CD4-positive, alpha-beta T cell (primary cell): Measurements from ENCODE around the gene POU2F3. TPM values are rescaled to one million over a fixed set of nuclear protein-coding genes. Genes with fewer than 3 reads are reported as not detected.

Experiments used
- ATAC-seq: fragments of 200-7000 bp; cut with Tn5 transposase; one replicate; pipeline ENCODE4 v1.10.0; 2022; ENCODE audit warnings: mild to moderate bottlenecking; ENCODE audit not compliant: poor library complexity
- CTCF ChIA-PET: fragments of 350-600 bp; sonication (Branson Sonifier 250); formaldehyde crosslinking; loops from one replicate; lab custom pipeline; 2021; ENCODE audit warnings: antibody characterized with exemption, inconsistent platforms; lab: Charles Lee
- POLR2A ChIA-PET: fragments of 350-600 bp; sonication (Branson Sonifier 250); formaldehyde crosslinking; loops from one replicate; lab custom pipeline; 2021; ENCODE audit warnings: antibody characterized with exemption, inconsistent platforms; lab: Charles Lee
- DNase-seq, 14 experiments: peaks; one replicate each; pipeline ENCODE4 v3.0.0-alpha.2; 2013 to 2020; ENCODE audit warnings: mixed read lengths in 2 of 14
- H3K27ac ChIP-seq, 2 donors: one replicate each; pipeline versions ENCODE4 v1.5.1 to v1.7.0; 2013; ENCODE audit warnings: low read length in 2 of 2, low read depth in 1 of 2, mild to moderate bottlenecking in 1 of 2
- H3K27me3 ChIP-seq, 2 experiments: 1 replicate in 1 of 2; 2 replicates in 1 of 2; pipeline versions ENCODE4 v1.6.1 to v1.7.0; 2013; ENCODE audit warnings: low read length in 2 of 2, control low read depth in 1 of 2, mild to moderate bottlenecking in 1 of 2, moderate library complexity in 1 of 2; ENCODE audit not compliant: insufficient read depth in 2 of 2, control insufficient read depth in 1 of 2
- H3K36me3 ChIP-seq: one replicate; pipeline ENCODE4 v1.6.1; 2013; ENCODE audit warnings: low read length, control low read depth; ENCODE audit not compliant: insufficient read depth
- H3K4me1 ChIP-seq: one replicate; pipeline ENCODE4 v1.6.1; 2013; ENCODE audit warnings: low read length, control low read depth; ENCODE audit not compliant: insufficient read depth
- H3K4me3 ChIP-seq: one replicate; pipeline ENCODE4 v1.5.1; 2013; ENCODE audit warnings: mild to moderate bottlenecking, low read length, moderate library complexity
- H3K9me3 ChIP-seq, 2 experiments: 1 replicate in 1 of 2; 2 replicates in 1 of 2; pipeline versions ENCODE4 v1.6.1 to v1.7.0; 2013; ENCODE audit warnings: low read length in 2 of 2, mild to moderate bottlenecking in 2 of 2, control low read depth in 1 of 2, moderate library complexity in 1 of 2; ENCODE audit not compliant: control insufficient read depth in 1 of 2, insufficient read depth in 1 of 2
- H3K27ac Mint-ChIP-seq: one replicate; pipeline ENCODE4 v1.8.0; 2020; ENCODE audit warnings: mixed read lengths
- H3K27me3 Mint-ChIP-seq: one replicate; pipeline ENCODE4 v1.8.0; 2021; ENCODE audit warnings: mixed read lengths
- H3K36me3 Mint-ChIP-seq: one replicate; pipeline ENCODE4 v1.8.0; 2021; ENCODE audit warnings: low read depth, mixed read lengths
- H3K4me1 Mint-ChIP-seq: one replicate; pipeline ENCODE4 v1.8.0; 2021; ENCODE audit warnings: low read depth, mixed read lengths
- H3K4me3 Mint-ChIP-seq: one replicate; pipeline ENCODE4 v1.8.0; 2020; ENCODE audit warnings: mild to moderate bottlenecking, mixed read lengths
- H3K9me3 Mint-ChIP-seq: one replicate; pipeline ENCODE4 v1.8.0; 2020; ENCODE audit warnings: mixed read lengths
- CTCF ChIP-seq: fragments of 200-600 bp; IDR thresholded peaks from one replicate; pipeline ENCODE4 v1.8.0; 2022; ENCODE audit warnings: antibody characterized with exemption, mild to moderate bottlenecking
- intact Hi-C, 2 experiments: fragments of 100-400 bp; cut with DNase I in 1 of 2; cut with micrococcal nuclease in 1 of 2; formaldehyde crosslinking; loops; one replicate each; pipeline versions ENCODE4 v1.15.1 to v1.9.0; 2023 to 2025; cut with DNase I, micrococcal nuclease
- total RNA-seq, 174 experiments: library from RNA in 2 of 174; stranded (reverse) in 2 of 174; gene quantifications; one replicate each; pipeline ENCODE4 v1.2.3 and lab custom pipeline; 2021 to 2026

Gene POU2F3
- total RNA-seq, 2 experiments from 2014 or later = not detected

- POLR2A ChIA-PET = no interaction called here
- Histone ChIP-seq H3K9me3 (no peaks in the 10 kb centered on the region), H3K36me3 (no peaks in the 10 kb centered on the region), H3K27me3 (peaks cover 22 to 56% of the 10 kb centered on the region in 2 experiments), H3K4me3 (no peak overlapping the region), H3K27ac (no peak overlapping the region), H3K4me1 (no peaks in the 10 kb centered on the region)
- ATAC-seq (no peak), DNase-seq (no peak)
- intact Hi-C loops = no loop called here
- peaks cover 5% of the 10 kb centered on the region for H3K4me1 Mint-ChIP-seq
- H3K36me3 Mint-ChIP-seq = no peaks in the 10 kb centered on the region
- no peak for TF ChIP-seq CTCF
- H3K9me3 Mint-ChIP-seq = no peaks in the 10 kb centered on the region
- H3K27ac Mint-ChIP-seq = no peak overlapping the region
- peaks cover 76% of the 10 kb centered on the region for H3K27me3 Mint-ChIP-seq
- no peak overlapping the region for H3K4me3 Mint-ChIP-seq
- CTCF ChIA-PET = interaction anchor here (1.0 kb wide), 1 partner anchor 22 kb away, joined by 3 read pairs; no protein-coding TSS in a partner anchor
These were observed 110.7 kb downstream of the POU2F3 start for GRCh38 chr11:120350637-120351036.

- H3K4me3 Mint-ChIP-seq = no peak overlapping the region
- peaks cover 22 to 38% of the 10 kb centered on the region in 2 experiments for H3K27me3 ChIP-seq
- ChIA-PET POLR2A (no interaction called here), CTCF (no interaction called here)
- ATAC-seq = no peak
- no peak for DNase-seq
- H3K4me1 ChIP-seq = no peaks in the 10 kb centered on the region
- no peak overlapping the region for H3K4me3 ChIP-seq
- H3K27ac ChIP-seq = no peak overlapping the region
- no peaks in the 10 kb centered on the region for H3K36me3 ChIP-seq
- peaks cover 73% of the 10 kb centered on the region for H3K27me3 Mint-ChIP-seq
- H3K9me3 Mint-ChIP-seq = no peaks in the 10 kb centered on the region
- no peak overlapping the region for H3K27ac Mint-ChIP-seq
- intact Hi-C loops = no loop called here
- no peaks in the 10 kb centered on the region for H3K9me3 ChIP-seq
- TF ChIP-seq CTCF = no peak
- H3K4me1 Mint-ChIP-seq = no peaks in the 10 kb centered on the region
- no peaks in the 10 kb centered on the region for H3K36me3 Mint-ChIP-seq
These were observed 112.5 kb downstream of the POU2F3 start for GRCh38 chr11:120352405-120352804.

- Histone ChIP-seq H3K27ac (no peak overlapping the region), H3K9me3 (no peaks in the 10 kb centered on the region), H3K27me3 (peaks cover 22 to 25% of the 10 kb centered on the region in 2 experiments), H3K4me3 (no peak overlapping the region), H3K4me1 (no peaks in the 10 kb centered on the region), H3K36me3 (no peaks in the 10 kb centered on the region)
- Mint-ChIP-seq H3K4me3 (no peak overlapping the region), H3K4me1 (no peaks in the 10 kb centered on the region), H3K36me3 (no peaks in the 10 kb centered on the region), H3K27me3 (peaks cover 79% of the 10 kb centered on the region), H3K27ac (no peak overlapping the region), H3K9me3 (no peaks in the 10 kb centered on the region)
- ChIA-PET CTCF (no interaction called here), POLR2A (no interaction called here)
- intact Hi-C loops = no loop called here
- ATAC-seq (no peak), DNase-seq (no peak)
- no peak for TF ChIP-seq CTCF
These were observed 114.1 kb downstream of the POU2F3 start for GRCh38 chr11:120354068-120354467.
